Right renal pelvis (tissue), 4 donors: ENCODE data around the gene HOGA1. TPM values are rescaled to one million over a fixed set of nuclear protein-coding genes. Genes with fewer than 3 reads are reported as not detected.

Experiments used
- DNase-seq, 4 donors: peaks; one replicate each; pipeline ENCODE4 v3.0.0-alpha.2; 2013; ENCODE audit warnings: low read depth in 4 of 4, low spot score in 3 of 4, missing footprints in 1 of 4
- polyA plus RNA-seq, 4 donors: library from polyadenylated mRNA; unstranded; fragments of 120-200 nt; gene quantifications; one replicate each; pipeline ENCODE4 v1.2.1, GENCODE V29; 2013; ENCODE audit not compliant: insufficient read length in 4 of 4

Gene HOGA1
- polyA plus RNA-seq, 4 donors = 37.5 to 55.6 (median 47.2) TPM

GRCh38 chr10:97577701-97578100, 6.5 kb upstream of the HOGA1 start:
- DNase-seq = no peak

GRCh38 chr10:97578171-97578844, 5.9 kb upstream of the HOGA1 start:
- DNase-seq = no peak

GRCh38 chr10:97580421-97581367, 3.5 kb upstream of the HOGA1 start:
- DNase-seq = no peak

- no peak for DNase-seq
Measured at GRCh38 chr10:97582169-97582568, 2.0 kb upstream of the HOGA1 start.

GRCh38 chr10:97583476-97583875, 713 bp upstream of the HOGA1 start:
- no peak for DNase-seq

- no peak for DNase-seq
Measured at GRCh38 chr10:97584798-97585438, 729 bp downstream of the HOGA1 start.

- no peak for DNase-seq
Measured at GRCh38 chr10:97585439-97585811, 1.2 kb downstream of the HOGA1 start.

GRCh38 chr10:97587183-97587582, 3.0 kb downstream of the HOGA1 start:
- no peak for DNase-seq

- no peak for DNase-seq
Measured at GRCh38 chr10:97589479-97589878, 5.3 kb downstream of the HOGA1 start, which contains the start of gene C10orf62. TSS of gene C10orf62 (plus strand) at chr10:97589721. CDS start at chr10:97589898, 177 bp downstream.

GRCh38 chr10:97590082-97590747, 6.0 kb downstream of the HOGA1 start:
- no peak for DNase-seq

- DNase-seq = no peak
Measured at GRCh38 chr10:97590748-97591495, 6.7 kb downstream of the HOGA1 start.

- DNase-seq = no peak
Measured at GRCh38 chr10:97593421-97593820, 9.2 kb downstream of the HOGA1 start.

- no peak for DNase-seq
Measured at GRCh38 chr10:97596101-97597082, 12.2 kb downstream of the HOGA1 start.

GRCh38 chr10:97597778-97598177, 13.6 kb downstream of the HOGA1 start:
- DNase-seq = no peak

GRCh38 chr10:97598407-97599271, 14.4 kb downstream of the HOGA1 start:
- no peak for DNase-seq

- DNase-seq = no peak
Measured at GRCh38 chr10:97599272-97599619, 15.1 kb downstream of the HOGA1 start.

- DNase-seq = no peak
Measured at GRCh38 chr10:97600616-97601015, 16.4 kb downstream of the HOGA1 start.
